PC-9 (cell line): ENCODE data around the gene TRIM9. TPM values are rescaled to one million over a fixed set of nuclear protein-coding genes. Genes with fewer than 3 reads are reported as not detected.

ENCODE experiments used
- BruUV-seq: library from RNA; stranded (reverse); fragments of 400-500 nt; replicated peaks from 2 replicates; lab custom pipeline; 2021; lab: Mats Ljungman, UMichigan
- CTCF ChIA-PET: fragments of 300-600 bp; sonication (Branson Sonifier 250); formaldehyde crosslinking; loops from one replicate; lab custom pipeline; 2022; ENCODE audit warnings: antibody characterized with exemption; lab: Charles Lee
- POLR2A ChIA-PET: fragments of 300-600 bp; sonication (Branson Sonifier 250); formaldehyde crosslinking; loops from one replicate; lab custom pipeline; 2022; ENCODE audit warnings: antibody characterized with exemption; ENCODE audit not compliant: unreplicated experiment; lab: Charles Lee
- DNase-seq, 2 experiments: peaks; one replicate each; pipeline versions ENCODE4 v3.0.0 to v3.0.0-alpha.2; 2015 to 2022; ENCODE audit warnings: mixed read lengths in 1 of 2
- H2AFZ ChIP-seq: fragments of 200-600 bp; sonication (generic); 2 replicates; pipeline ENCODE4 v1.8.1; 2017; ENCODE audit warnings: antibody characterized with exemption
- H3F3A ChIP-seq: fragments of 200-600 bp; sonication (generic); 2 replicates; pipeline ENCODE4 v1.8.1; 2017; ENCODE audit warnings: antibody characterized with exemption, mild to moderate bottlenecking, low read depth; ENCODE audit not compliant: insufficient read depth
- H3K27ac ChIP-seq: fragments of 200-600 bp; sonication (generic); 2 replicates; pipeline ENCODE4 v1.6.1; 2016; ENCODE audit warnings: mixed run types
- H3K27me3 ChIP-seq: fragments of 200-600 bp; sonication (generic); 2 replicates; pipeline ENCODE4 v1.6.1; 2016; ENCODE audit warnings: low read depth, mixed run types; ENCODE audit not compliant: insufficient read depth
- H3K36me3 ChIP-seq: fragments of 200-600 bp; sonication (generic); 2 replicates; pipeline ENCODE4 v1.6.1; 2016; ENCODE audit warnings: low read depth, mixed run types
- H3K4me1 ChIP-seq: fragments of 200-600 bp; sonication (generic); replicated peaks from 2 replicates; pipeline ENCODE4 v1.6.1; 2016; ENCODE audit warnings: mixed run types; ENCODE audit not compliant: insufficient read depth
- H3K4me2 ChIP-seq: fragments of 200-600 bp; sonication (generic); 2 replicates; pipeline ENCODE4 v1.6.1; 2017; ENCODE audit warnings: mixed run types
- H3K4me3 ChIP-seq: fragments of 200-600 bp; sonication (generic); 2 replicates; pipeline ENCODE4 v1.6.1; 2016; ENCODE audit warnings: mixed run types
- H3K79me2 ChIP-seq: fragments of 200-600 bp; sonication (generic); 2 replicates; pipeline ENCODE4 v1.6.1; 2017; ENCODE audit warnings: low read depth, mixed run types
- H3K9me2 ChIP-seq: fragments of 200-600 bp; sonication (generic); 2 replicates; pipeline ENCODE4 v1.8.1; 2017; ENCODE audit warnings: mild to moderate bottlenecking; ENCODE audit not compliant: insufficient read depth
- H3K9me3 ChIP-seq: fragments of 200-600 bp; sonication (generic); 2 replicates; pipeline ENCODE4 v1.8.1; 2016; ENCODE audit warnings: low read depth; ENCODE audit not compliant: insufficient read depth
- H4K20me1 ChIP-seq: fragments of 200-600 bp; sonication (generic); 2 replicates; pipeline ENCODE4 v1.8.1; 2017; ENCODE audit not compliant: insufficient read depth
- CTCF ChIP-seq: fragments of 200-600 bp; sonication (generic); conservative IDR thresholded peaks from 2 replicates; pipeline ENCODE4 v1.6.1; 2017; ENCODE audit warnings: mixed run types, antibody characterized with exemption, mild to moderate bottlenecking, moderate library complexity
- EZH2 ChIP-seq: fragments of 200-600 bp; sonication (generic); IDR thresholded peaks from 2 replicates; pipeline ENCODE4 v1.8.0; 2017; ENCODE audit warnings: antibody characterized with exemption, low read depth
- intact Hi-C: fragments of 100-400 bp; cut with micrococcal nuclease; formaldehyde crosslinking; loops from one replicate; pipeline ENCODE4 v1.10.0; 2022; ENCODE audit not compliant: unreplicated experiment
- total RNA-seq: library from RNA; stranded (reverse); gene quantifications from 2 replicates; pipeline ENCODE4 v1.2.3, GENCODE V29; 2021

TRIM9 gene
- total RNA-seq, 1 experiment from 2014 or later, result 2.1 TPM

- Histone ChIP-seq H3K4me1 (no peaks in the 10 kb centered on the region), H2AFZ (no peak overlapping the region), H3K4me2 (no peak overlapping the region), H3K79me2 (no peaks in the 10 kb centered on the region), H3K27me3 (no peaks in the 10 kb centered on the region), H3K36me3 (no peaks in the 10 kb centered on the region), H3K9me3 (no peaks in the 10 kb centered on the region), H3K4me3 (no peak overlapping the region), H4K20me1 (no peaks in the 10 kb centered on the region), H3K9me2 (no peaks in the 10 kb centered on the region; the same call in 1 of the 2 replicates), H3F3A (no peaks in the 10 kb centered on the region), H3K27ac (no peak overlapping the region)
- no peak for DNase-seq
- POLR2A ChIA-PET, result no interaction called here
- TF ChIP-seq EZH2 (no peak), CTCF (no peak)
- CTCF ChIA-PET, result no interaction called here
- intact Hi-C loops, result no loop called here
- no TSS peak for BruUV-seq
Observed at GRCh38 chr14:51024377-51024776, 70.5 kb downstream of the TRIM9 start.

DNA sequence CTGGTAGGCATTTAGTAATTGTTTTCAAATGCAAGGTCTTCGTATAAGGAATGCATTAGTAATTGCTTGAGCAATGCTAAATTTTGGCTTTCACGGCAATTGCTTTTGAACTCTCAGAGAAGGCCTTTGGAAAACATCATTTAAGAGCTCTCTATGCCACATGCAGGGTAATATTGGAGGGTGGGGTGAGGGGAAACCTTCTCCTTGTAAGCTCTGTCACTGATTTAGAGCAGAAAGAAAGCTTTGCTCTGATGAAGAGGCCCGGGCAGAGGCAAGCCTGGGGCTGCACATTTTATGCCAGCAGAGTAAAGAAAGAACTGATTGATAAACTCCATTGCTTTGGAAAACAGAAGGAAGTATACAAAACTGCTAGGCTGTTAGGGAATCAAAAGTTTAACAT lies 70.9 kb downstream of the TRIM9 start:
- Histone ChIP-seq H3K4me2 (no peak overlapping the region), H2AFZ (no peak overlapping the region), H3K9me2 (no peaks in the 10 kb centered on the region; the same call in 1 of the 2 replicates), H3K27ac (no peak overlapping the region), H3K79me2 (no peaks in the 10 kb centered on the region), H3F3A (no peaks in the 10 kb centered on the region), H3K27me3 (no peaks in the 10 kb centered on the region), H4K20me1 (no peaks in the 10 kb centered on the region), H3K4me3 (no peak overlapping the region), H3K36me3 (no peaks in the 10 kb centered on the region), H3K4me1 (no peaks in the 10 kb centered on the region), H3K9me3 (no peaks in the 10 kb centered on the region)
- no TSS peak for BruUV-seq
- no peak for DNase-seq
- intact Hi-C loops, result no loop called here
- TF ChIP-seq EZH2, result no peak
- ChIA-PET POLR2A (no interaction called here), CTCF (no interaction called here)

DNA sequence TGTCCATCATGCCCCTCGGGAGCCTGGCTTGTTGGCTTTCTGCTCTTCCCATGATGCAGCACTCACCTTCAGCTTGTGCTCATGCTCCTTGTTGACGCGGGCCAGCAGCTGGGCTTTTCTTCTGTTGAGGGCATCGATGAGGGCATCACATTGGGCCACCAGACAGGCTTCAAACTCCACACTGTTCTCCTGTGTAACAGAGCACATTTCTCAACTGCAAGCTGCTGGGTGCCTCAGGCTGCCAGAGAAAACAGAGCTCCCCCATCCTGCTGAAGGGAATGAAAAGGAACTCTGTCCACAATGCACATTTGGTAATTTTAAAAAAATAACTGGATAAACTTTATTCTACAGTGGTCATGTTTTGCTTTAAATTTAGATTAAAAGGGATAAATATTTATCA lies 72.1 kb downstream of the TRIM9 start:
- CTCF ChIA-PET, result no interaction called here
- TF ChIP-seq CTCF, result no peak
- TF ChIP-seq EZH2, result no peak
- POLR2A ChIA-PET, result no interaction called here
- Histone ChIP-seq H3K9me3 (no peaks in the 10 kb centered on the region), H4K20me1 (no peaks in the 10 kb centered on the region), H3K27me3 (no peaks in the 10 kb centered on the region), H2AFZ (no peak overlapping the region), H3K79me2 (no peaks in the 10 kb centered on the region), H3K9me2 (no peaks in the 10 kb centered on the region; the same call in 1 of the 2 replicates), H3F3A (no peaks in the 10 kb centered on the region), H3K36me3 (no peaks in the 10 kb centered on the region), H3K4me3 (no peak overlapping the region), H3K4me1 (no peaks in the 10 kb centered on the region), H3K4me2 (no peak overlapping the region), H3K27ac (no peak overlapping the region)
- DNase-seq, result no peak
- intact Hi-C loops, result no loop called here
- no TSS peak for BruUV-seq
